HepG2 (cell line): ENCODE data around the gene SH3PXD2A. TPM values are rescaled to one million over a fixed set of nuclear protein-coding genes. Genes with fewer than 3 reads are reported as not detected.

ENCODE experiments used
- FOSL2 ChIP-seq: sonication (generic); formaldehyde crosslinking; IDR thresholded peaks from 2 replicates; pipeline ENCODE4 v1.4.0; 2020; ENCODE audit warnings: missing genetic modification reagents
- FOXO1 ChIP-seq: sonication (generic); formaldehyde crosslinking; IDR thresholded peaks from 2 replicates; pipeline ENCODE4 v1.4.0; 2020; ENCODE audit warnings: missing genetic modification reagents
- HNRNPL ChIP-seq: fragments of 200-400 bp; formaldehyde crosslinking; IDR thresholded peaks from 2 replicates; pipeline ENCODE4 v1.6.1; 2017; ENCODE audit warnings: mild to moderate bottlenecking, low read depth, low read length
- KDM4B ChIP-seq: sonication (generic); formaldehyde crosslinking; IDR thresholded peaks from 2 replicates; pipeline ENCODE4 v1.4.0; 2020; ENCODE audit warnings: missing genetic modification reagents
- MTA1 ChIP-seq: sonication (generic); formaldehyde crosslinking; IDR thresholded peaks from 2 replicates; pipeline ENCODE4 v1.4.0; 2020; ENCODE audit warnings: missing genetic modification reagents, mild to moderate bottlenecking, borderline replicate concordance
- MTF1 ChIP-seq: sonication (generic); formaldehyde crosslinking; IDR thresholded peaks from 2 replicates; pipeline ENCODE4 v1.5.0; 2020; ENCODE audit warnings: missing genetic modification reagents
- NCOA1 ChIP-seq: sonication (generic); formaldehyde crosslinking; IDR thresholded peaks from 2 replicates; pipeline ENCODE4 v1.9.0; 2021; ENCODE audit warnings: missing genetic modification reagents
- PCBP2 ChIP-seq: fragments of 200-400 bp; formaldehyde crosslinking; optimal IDR thresholded peaks from 2 replicates; pipeline ENCODE3; 2018; ENCODE audit warnings: low read length, low read depth; ENCODE audit not compliant: poor library complexity, severe bottlenecking
- SMAD1 ChIP-seq: sonication (generic); formaldehyde crosslinking; IDR thresholded peaks from 2 replicates; pipeline ENCODE4 v1.4.0; 2020; ENCODE audit warnings: missing genetic modification reagents, low read depth, mild to moderate bottlenecking, borderline replicate concordance
- SP4 ChIP-seq: sonication (generic); formaldehyde crosslinking; IDR thresholded peaks from 2 replicates; pipeline ENCODE4 v1.8.1; 2023; ENCODE audit warnings: mild to moderate bottlenecking, missing genetic modification reagents
- SSRP1 ChIP-seq: IDR thresholded peaks from 2 replicates; pipeline ENCODE4 v1.6.1; 2016; ENCODE audit warnings: control low read depth
- ZBTB7B ChIP-seq: sonication (generic); formaldehyde crosslinking; IDR thresholded peaks from 2 replicates; pipeline ENCODE4 v1.4.0; 2020; ENCODE audit warnings: missing genetic modification reagents
- ZNF333 ChIP-seq: sonication (generic); formaldehyde crosslinking; IDR thresholded peaks from 2 replicates; pipeline ENCODE4 v1.4.0; 2020; ENCODE audit warnings: mild to moderate bottlenecking, missing genetic modification reagents, borderline replicate concordance
- ZNF431 ChIP-seq: sonication (generic); formaldehyde crosslinking; IDR thresholded peaks from 2 replicates; pipeline ENCODE4 v1.9.0; 2022; ENCODE audit warnings: missing genetic modification reagents, low read depth, mild to moderate bottlenecking, borderline replicate concordance
- ZNF550 ChIP-seq: sonication (generic); formaldehyde crosslinking; IDR thresholded peaks from 2 replicates; pipeline ENCODE4 v1.4.0; 2020; ENCODE audit warnings: mild to moderate bottlenecking, missing genetic modification reagents, borderline replicate concordance
- ZNF614 ChIP-seq: IDR thresholded peaks from 2 replicates; pipeline ENCODE4 v1.6.1; 2018; ENCODE audit warnings: missing biosample characterization, missing genetic modification reagents, inconsistent platforms, borderline replicate concordance
- ZNF768 ChIP-seq: sonication (generic); formaldehyde crosslinking; IDR thresholded peaks from 2 replicates; pipeline ENCODE4 v1.4.0; 2020; ENCODE audit warnings: missing genetic modification reagents
- polyA plus RNA-seq, 8 experiments: library from polyadenylated mRNA; depleted of rRNA in 3 of 8; stranded (reverse) in 7 of 8; unstranded in 1 of 8; fragments of >200 nt; fragmentation: Illumina TruSeq in 4 of 8; extraction: Trizol in 4 of 8; gene quantifications; 2 replicates each; pipeline versions ENCODE4 v1.2.1 to v1.2.3, GENCODE V29; 2011 to 2016; ENCODE audit warnings: low read depth in 4 of 8, missing spikeins in 1 of 8, mixed read lengths in 1 of 8; ENCODE audit not compliant: insufficient read depth in 1 of 8
- total RNA-seq, 5 experiments: library from RNA; depleted of rRNA; stranded (reverse); fragments of >200 nt; fragmentation: Illumina TruSeq; extraction: Trizol; gene quantifications; 2 replicates each; pipeline ENCODE4 v1.2.3, GENCODE V29; 2016; ENCODE audit warnings: low read depth in 1 of 5
- TF ChIP-seq, protein P1 (sequence below), 2 experiments: fragments of 450-650 bp in 1 of 2; sonication (generic) in 1 of 2; formaldehyde crosslinking in 1 of 2; IDR thresholded peaks; 2 replicates each; pipeline versions ENCODE4 v1.6.1 to v1.8.0; 2016 to 2022; ENCODE audit warnings: antibody characterized with exemption in 1 of 2, mild to moderate bottlenecking in 1 of 2, missing genetic modification reagents in 1 of 2
- TF ChIP-seq, protein P2 (sequence below): sonication (generic); formaldehyde crosslinking; IDR thresholded peaks from 2 replicates; pipeline ENCODE4 v1.4.0; 2020; ENCODE audit warnings: missing genetic modification reagents, mild to moderate bottlenecking, borderline replicate concordance

The SH3PXD2A gene
- total and polyA plus RNA-seq, 2 of the 13 experiments (the other 11 are each of a cell fraction or from before 2014, with no cell fraction given): 11.1 to 11.3 TPM

DNA sequence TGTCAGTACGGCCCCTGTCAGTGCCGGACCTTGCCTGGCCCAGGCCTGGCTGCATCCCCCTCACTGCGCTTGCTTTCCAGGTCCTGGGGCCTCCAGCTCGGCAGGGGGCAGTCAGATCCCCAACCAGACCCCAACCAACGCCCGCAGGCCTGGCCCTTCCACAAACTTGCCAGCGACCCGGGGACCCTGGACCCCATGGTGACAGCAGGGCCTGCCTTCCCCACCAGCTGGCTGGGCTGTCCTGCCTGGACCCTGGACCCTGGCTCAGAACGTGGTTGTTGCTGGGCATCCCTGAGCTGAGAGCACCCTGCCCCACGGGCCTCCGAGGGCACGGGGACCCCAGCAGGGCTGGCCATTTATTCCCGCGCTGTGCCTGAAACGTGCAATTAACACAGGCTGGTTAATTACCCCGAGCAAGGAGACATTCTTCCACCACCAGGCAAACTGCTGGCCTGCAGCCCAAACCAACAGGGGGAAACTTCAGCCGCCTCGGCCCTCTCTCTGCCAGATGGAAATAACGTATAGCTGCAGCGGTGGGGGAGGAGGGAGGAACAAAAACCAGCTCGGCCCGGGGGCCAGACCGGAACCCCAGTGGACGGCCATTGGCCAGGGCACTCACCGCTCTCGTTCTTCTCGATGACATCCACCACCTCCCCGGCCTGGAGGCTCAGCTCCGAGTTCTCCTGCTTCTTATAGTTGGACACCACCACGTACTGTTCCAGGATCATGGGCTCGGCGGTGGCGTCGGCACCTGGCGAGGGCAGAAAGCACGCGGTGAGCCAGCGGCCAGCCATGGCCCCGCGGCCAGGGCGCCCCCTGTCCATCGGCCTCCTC, 194.8 kb downstream of the SH3PXD2A start (continued):
- TF ChIP-seq ZNF333 (0 out of 2 replicates have a peak, but pooled peaks have one; percentile 32), MTF1 (CRISPR knock-in tag) (no peak), HNRNPL (peak; percentile 96), ZNF431 (CRISPR knock-in tag) (no peak), PCBP2 (no peak), ZBTB7B (CRISPR knock-in tag) (peak; percentile 76; the same call in 1 of the 2 replicates), ZNF614 (CRISPR knock-in tag) (peak; percentile 23; the same call in 1 of the 2 replicates), ZNF550 (no peak), SMAD1 (peak; percentile 49; the same call in 1 of the 2 replicates), ZNF768 (CRISPR knock-in tag) (peak; percentile 52; the same call in 1 of the 2 replicates), MTA1 (peak; percentile 72; the same call in 1 of the 2 replicates), FOXO1 (no peak; the same call in 1 of the 2 replicates), SSRP1 (CRISPR knock-in tag) (0 out of 2 replicates have a peak, but pooled peaks have one; percentile 65), FOSL2 (CRISPR knock-in tag) (peak; percentile 35; the same call in 1 of the 2 replicates), SP4 (CRISPR knock-in tag) (0 out of 2 replicates have a peak, but pooled peaks have one; percentile 34), KDM4B (CRISPR knock-in tag) (peak; percentile 22; the same call in 1 of the 2 replicates), NCOA1 (no peak)
- TF ChIP-seq, protein P1, sequence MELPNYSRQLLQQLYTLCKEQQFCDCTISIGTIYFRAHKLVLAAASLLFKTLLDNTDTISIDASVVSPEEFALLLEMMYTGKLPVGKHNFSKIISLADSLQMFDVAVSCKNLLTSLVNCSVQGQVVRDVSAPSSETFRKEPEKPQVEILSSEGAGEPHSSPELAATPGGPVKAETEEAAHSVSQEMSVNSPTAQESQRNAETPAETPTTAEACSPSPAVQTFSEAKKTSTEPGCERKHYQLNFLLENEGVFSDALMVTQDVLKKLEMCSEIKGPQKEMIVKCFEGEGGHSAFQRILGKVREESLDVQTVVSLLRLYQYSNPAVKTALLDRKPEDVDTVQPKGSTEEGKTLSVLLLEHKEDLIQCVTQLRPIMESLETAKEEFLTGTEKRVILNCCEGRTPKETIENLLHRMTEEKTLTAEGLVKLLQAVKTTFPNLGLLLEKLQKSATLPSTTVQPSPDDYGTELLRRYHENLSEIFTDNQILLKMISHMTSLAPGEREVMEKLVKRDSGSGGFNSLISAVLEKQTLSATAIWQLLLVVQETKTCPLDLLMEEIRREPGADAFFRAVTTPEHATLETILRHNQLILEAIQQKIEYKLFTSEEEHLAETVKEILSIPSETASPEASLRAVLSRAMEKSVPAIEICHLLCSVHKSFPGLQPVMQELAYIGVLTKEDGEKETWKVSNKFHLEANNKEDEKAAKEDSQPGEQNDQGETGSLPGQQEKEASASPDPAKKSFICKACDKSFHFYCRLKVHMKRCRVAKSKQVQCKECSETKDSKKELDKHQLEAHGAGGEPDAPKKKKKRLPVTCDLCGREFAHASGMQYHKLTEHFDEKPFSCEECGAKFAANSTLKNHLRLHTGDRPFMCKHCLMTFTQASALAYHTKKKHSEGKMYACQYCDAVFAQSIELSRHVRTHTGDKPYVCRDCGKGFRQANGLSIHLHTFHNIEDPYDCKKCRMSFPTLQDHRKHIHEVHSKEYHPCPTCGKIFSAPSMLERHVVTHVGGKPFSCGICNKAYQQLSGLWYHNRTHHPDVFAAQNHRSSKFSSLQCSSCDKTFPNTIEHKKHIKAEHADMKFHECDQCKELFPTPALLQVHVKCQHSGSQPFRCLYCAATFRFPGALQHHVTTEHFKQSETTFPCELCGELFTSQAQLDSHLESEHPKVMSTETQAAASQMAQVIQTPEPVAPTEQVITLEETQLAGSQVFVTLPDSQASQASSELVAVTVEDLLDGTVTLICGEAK (IDR thresholded peaks at IDR 0.05): no peak
- TF ChIP-seq, protein P1 (CRISPR knock-in tag; IDR thresholded peaks at IDR 0.05): peak; percentile 65
- TF ChIP-seq, protein P2, sequence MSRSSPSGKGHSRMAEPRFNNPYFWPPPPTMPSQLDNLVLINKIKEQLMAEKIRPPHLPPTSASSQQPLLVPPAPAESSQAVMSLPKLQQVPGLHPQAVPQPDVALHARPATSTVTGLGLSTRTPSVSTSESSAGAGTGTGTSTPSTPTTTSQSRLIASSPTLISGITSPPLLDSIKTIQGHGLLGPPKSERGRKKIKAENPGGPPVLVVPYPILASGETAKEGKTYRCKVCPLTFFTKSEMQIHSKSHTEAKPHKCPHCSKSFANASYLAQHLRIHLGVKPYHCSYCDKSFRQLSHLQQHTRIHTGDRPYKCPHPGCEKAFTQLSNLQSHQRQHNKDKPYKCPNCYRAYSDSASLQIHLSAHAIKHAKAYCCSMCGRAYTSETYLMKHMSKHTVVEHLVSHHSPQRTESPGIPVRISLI (CRISPR knock-in tag): peak; percentile 38; the same call in 1 of the 2 replicates
